Measurements from ENCODE around the gene ZDHHC1. TPM values are rescaled to one million over a fixed set of nuclear protein-coding genes. Genes with fewer than 3 reads are reported as not detected.

Gene ZDHHC1
- total RNA-seq, 2 donors from 2014 or later: 15.0 to 28.7 TPM

GRCh38 chr16:67447508-67448076 is 31.3 kb upstream of the ZDHHC1 start:
- Histone ChIP-seq H3K4me3 (no peak overlapping the region), H3K36me3 (peaks cover 18% of the 10 kb centered on the region), H3K9me3 (no peaks in the 10 kb centered on the region), H3K4me1 (ENCODE audit: control insufficient read depth in 1 of 2, low read depth in 2 of 2) (peaks cover 0 to 54% of the 10 kb centered on the region in 2 donors), H3K27me3 (replicated peaks; ENCODE audit: insufficient read depth) (no peaks in the 10 kb centered on the region), H3K27ac (no peak overlapping the region)
- ATAC-seq (ENCODE audit: insufficient number of reproducible peaks, low FRiP score, low read depth) (no peak), DNase-seq (ENCODE audit: low spot score) (no peak)
- TF ChIP-seq CTCF (IDR thresholded peaks at IDR 0.05): no peak

DNA sequence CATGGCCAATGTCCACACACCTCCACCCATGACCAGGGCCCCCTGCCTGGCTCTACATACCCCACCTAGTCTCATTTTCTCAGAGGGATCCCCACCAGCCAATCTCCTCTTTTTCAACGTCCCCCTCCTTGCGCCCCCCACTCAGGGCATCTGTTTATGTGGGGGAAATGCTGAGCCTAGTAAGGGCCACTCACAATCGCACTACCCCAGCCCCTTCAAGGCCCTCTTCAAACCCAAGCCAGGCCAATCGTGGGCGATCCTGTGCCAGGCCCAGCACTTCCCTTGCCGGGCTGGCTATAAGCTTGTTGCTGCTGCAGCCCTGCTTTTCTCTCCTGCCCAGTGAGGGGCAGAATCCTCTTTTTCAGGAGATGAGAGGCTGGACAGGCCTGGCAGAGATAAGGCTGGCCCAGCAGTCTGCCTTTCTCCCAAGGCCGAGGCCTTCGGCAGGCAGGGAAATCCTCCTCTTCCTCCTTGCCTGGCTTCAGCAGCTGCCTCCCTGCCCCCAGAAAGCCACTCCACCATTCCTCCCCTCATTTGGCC is 30.8 kb upstream of the ZDHHC1 start:
- H3K4me1 ChIP-seq (ENCODE audit: control insufficient read depth in 1 of 2, low read depth in 2 of 2): peaks cover 0 to 58% of the 10 kb centered on the region in 2 donors
- H3K9me3 ChIP-seq: no peaks in the 10 kb centered on the region
- no peak overlapping the region for H3K4me3 ChIP-seq
- ATAC-seq (ENCODE audit: insufficient number of reproducible peaks, low FRiP score, low read depth): no peak
- TF ChIP-seq CTCF (IDR thresholded peaks at IDR 0.05): no peak
- H3K36me3 ChIP-seq: peaks cover 16% of the 10 kb centered on the region
- no peak for DNase-seq (ENCODE audit: low spot score)
- no peak overlapping the region for H3K27ac ChIP-seq
- no peaks in the 10 kb centered on the region for H3K27me3 ChIP-seq (replicated peaks; ENCODE audit: insufficient read depth)

GRCh38 chr16:67445913-67446907 is 29.9 kb upstream of the ZDHHC1 start:
- H3K9me3 ChIP-seq: no peaks in the 10 kb centered on the region
- no peak for DNase-seq (ENCODE audit: low spot score)
- H3K36me3 ChIP-seq: peaks cover 10% of the 10 kb centered on the region
- peaks cover 0 to 58% of the 10 kb centered on the region in 2 donors for H3K4me1 ChIP-seq (ENCODE audit: control insufficient read depth in 1 of 2, low read depth in 2 of 2)
- ATAC-seq (ENCODE audit: insufficient number of reproducible peaks, low FRiP score, low read depth): peak; percentile 19
- H3K4me3 ChIP-seq: no peak overlapping the region
- no peak for TF ChIP-seq CTCF (IDR thresholded peaks at IDR 0.05)
- H3K27me3 ChIP-seq (replicated peaks; ENCODE audit: insufficient read depth): no peaks in the 10 kb centered on the region
- no peak overlapping the region for H3K27ac ChIP-seq

DNA sequence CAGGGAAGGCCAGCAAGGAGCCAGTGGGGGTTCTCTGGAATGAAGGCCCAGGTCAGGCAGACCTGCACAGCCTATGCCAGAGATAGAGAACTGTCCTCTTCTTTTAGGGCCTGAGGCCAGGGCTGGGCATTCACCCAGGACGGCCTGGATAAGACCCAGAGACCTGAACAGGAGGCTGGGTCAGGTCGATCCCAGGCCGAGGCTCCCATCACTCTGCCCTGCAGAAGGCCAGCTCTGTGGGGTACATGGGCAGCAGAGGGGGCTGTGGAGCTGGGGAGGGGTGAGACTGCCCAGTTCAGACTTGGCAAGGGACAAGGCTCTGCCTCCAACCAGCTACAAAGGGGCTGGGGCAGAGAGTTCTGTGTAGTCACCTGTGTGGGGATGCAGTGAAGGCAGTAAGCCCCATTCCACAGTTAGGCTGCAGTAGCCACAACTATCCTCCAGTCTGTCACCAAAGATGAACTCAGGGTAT is 29.2 kb upstream of the ZDHHC1 start:
- Histone ChIP-seq H3K27ac (no peak overlapping the region), H3K4me3 (no peak overlapping the region), H3K27me3 (replicated peaks; ENCODE audit: insufficient read depth) (no peaks in the 10 kb centered on the region), H3K36me3 (peaks cover 14% of the 10 kb centered on the region), H3K4me1 (ENCODE audit: control insufficient read depth in 1 of 2, low read depth in 2 of 2) (peaks cover 0 to 51% of the 10 kb centered on the region in 2 donors), H3K9me3 (no peaks in the 10 kb centered on the region)
- no peak for ATAC-seq (ENCODE audit: insufficient number of reproducible peaks, low FRiP score, low read depth)
- no peak for TF ChIP-seq CTCF (IDR thresholded peaks at IDR 0.05)
- DNase-seq (ENCODE audit: low spot score): no peak

DNA sequence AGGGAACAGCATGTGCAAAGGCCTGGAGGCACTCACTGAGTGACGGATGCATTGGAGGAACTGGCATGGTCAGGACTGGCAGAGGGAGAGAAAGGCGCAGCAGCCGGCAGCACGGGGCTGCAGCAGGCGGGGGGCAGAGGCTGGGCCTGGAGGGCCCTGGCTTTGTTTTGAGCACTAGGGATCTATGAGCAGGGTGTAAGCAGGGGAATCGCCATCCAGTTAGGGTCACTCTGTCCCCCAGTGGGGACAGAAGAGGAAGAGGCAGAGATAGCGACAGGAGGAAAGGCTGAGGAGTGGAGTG is 28.8 kb upstream of the ZDHHC1 start:
- TF ChIP-seq CTCF (IDR thresholded peaks at IDR 0.05): no peak
- no peak for DNase-seq (ENCODE audit: low spot score)
- Histone ChIP-seq H3K36me3 (peaks cover 18% of the 10 kb centered on the region), H3K27me3 (replicated peaks; ENCODE audit: insufficient read depth) (no peaks in the 10 kb centered on the region), H3K27ac (no peak overlapping the region), H3K4me1 (ENCODE audit: control insufficient read depth in 1 of 2, low read depth in 2 of 2) (peaks cover 0 to 47% of the 10 kb centered on the region in 2 donors), H3K4me3 (no peak overlapping the region), H3K9me3 (no peaks in the 10 kb centered on the region)
- no peak for ATAC-seq (ENCODE audit: insufficient number of reproducible peaks, low FRiP score, low read depth)
